Thymus (tissue), 11 donors: Measurements from ENCODE around the gene METTL8. TPM values are rescaled to one million over a fixed set of nuclear protein-coding genes. Genes with fewer than 3 reads are reported as not detected.
"Not testable (repeated sequence)": the region's sequence is repeated elsewhere in the genome, so short reads cannot be mapped to it uniquely, and the experiment has no call there.

Source experiments
- DNase-seq, 9 donors: peaks; one replicate each; pipeline ENCODE4 v3.0.0-alpha.2; 2013; ENCODE audit warnings: low spot score in 9 of 9, low read depth in 6 of 9, missing footprints in 1 of 9
- H3K27ac ChIP-seq, 2 donors: one replicate each; pipeline ENCODE4 v1.5.1; 2013; ENCODE audit warnings: control low read depth in 1 of 2, low read depth in 1 of 2, low read length in 1 of 2, mild to moderate bottlenecking in 1 of 2, moderate library complexity in 1 of 2
- H3K27me3 ChIP-seq, 2 donors: one replicate each; pipeline ENCODE4 v1.5.1; 2013; ENCODE audit warnings: low read length in 1 of 2; ENCODE audit not compliant: control insufficient read depth in 2 of 2, insufficient read depth in 1 of 2
- H3K36me3 ChIP-seq, 2 donors: one replicate each; pipeline ENCODE4 v1.5.1; 2013; ENCODE audit warnings: low read length in 1 of 2, mild to moderate bottlenecking in 1 of 2, moderate library complexity in 1 of 2; ENCODE audit not compliant: control insufficient read depth in 2 of 2, insufficient read depth in 2 of 2
- H3K4me1 ChIP-seq, 2 donors: one replicate each; pipeline ENCODE4 v1.5.1; 2013; ENCODE audit warnings: low read length in 2 of 2; ENCODE audit not compliant: control insufficient read depth in 2 of 2, insufficient read depth in 2 of 2
- H3K4me3 ChIP-seq, 2 donors: one replicate each; pipeline ENCODE4 v1.5.1; 2013; ENCODE audit warnings: low read length in 2 of 2, control low read depth in 1 of 2, mild to moderate bottlenecking in 1 of 2
- H3K9me3 ChIP-seq, 2 donors: one replicate each; pipeline ENCODE4 v1.5.1; 2013; ENCODE audit warnings: low read length in 1 of 2, mild to moderate bottlenecking in 1 of 2; ENCODE audit not compliant: control insufficient read depth in 2 of 2, insufficient read depth in 1 of 2
- WGBS: extraction: QIAGEN DNeasy Blood & Tissue Kit; methylation state at CpG from one replicate; pipeline ENCODE4 v1.1.7; 2013; 5-methylcytosine and 5-hydroxymethylcytosine counted together
- polyA plus RNA-seq: library from polyadenylated mRNA; stranded (reverse); fragments of 200-250 nt; gene quantifications from one replicate; pipeline ENCODE4 v1.2.3, GENCODE V29; 2013
- total RNA-seq: library from RNA; stranded (reverse); fragments of 120-200 nt; gene quantifications from one replicate; pipeline ENCODE4 v1.2.4, GENCODE V29; 2013
- donor health status: healthy.

The METTL8 gene
- total and polyA plus RNA-seq, 2 donors: 12.1 to 12.3 TPM

- Histone ChIP-seq H3K9me3 (peaks cover 0 to 10% of the 10 kb centered on the region in 2 donors), H3K36me3 (no peaks in the 10 kb centered on the region), H3K27ac (no peak overlapping the region), H3K4me3 (no peak overlapping the region), H3K27me3 (no peaks in the 10 kb centered on the region), H3K4me1 (peaks cover 0 to 5% of the 10 kb centered on the region in 2 donors)
- WGBS: 97% methylated on average over 7 of the region's 7 CpGs
- no peak for DNase-seq
Measured at GRCh38 chr2:171316755-171317337, 116.9 kb downstream of the METTL8 start.

GRCh38 chr2:171316220-171316619 is 117.6 kb downstream of the METTL8 start:
- 76% methylated on average over 2 of the region's 2 CpGs for WGBS
- Histone ChIP-seq H3K36me3 (no peaks in the 10 kb centered on the region), H3K27ac (no peak overlapping the region), H3K4me3 (no peak overlapping the region), H3K27me3 (no peaks in the 10 kb centered on the region), H3K4me1 (peaks cover 0 to 5% of the 10 kb centered on the region in 2 donors), H3K9me3 (peaks cover 0 to 10% of the 10 kb centered on the region in 2 donors)
- DNase-seq: no peak

GRCh38 chr2:171315781-171316180 is 118.0 kb downstream of the METTL8 start:
- H3K4me1 ChIP-seq: peaks cover 0 to 5% of the 10 kb centered on the region in 2 donors
- no peak overlapping the region for H3K4me3 ChIP-seq
- no peak for DNase-seq
- WGBS: 88% methylated on average over 3 of the region's 3 CpGs
- H3K36me3 ChIP-seq: no peaks in the 10 kb centered on the region
- peaks cover 0 to 10% of the 10 kb centered on the region in 2 donors for H3K9me3 ChIP-seq
- H3K27me3 ChIP-seq: no peaks in the 10 kb centered on the region
- no peak overlapping the region for H3K27ac ChIP-seq

- not testable (repeated sequence) for DNase-seq, H3K27me3 ChIP-seq
Measured at GRCh38 chr2:171312182-171312581, 121.6 kb downstream of the METTL8 start.

GRCh38 chr2:171311589-171311988 is 122.2 kb downstream of the METTL8 start:
- peaks cover 0 to 10% of the 10 kb centered on the region in 2 donors for H3K9me3 ChIP-seq
- not testable (repeated sequence) for H3K27me3 ChIP-seq, H3K4me1 ChIP-seq, DNase-seq, H3K36me3 ChIP-seq, H3K4me3 ChIP-seq, H3K27ac ChIP-seq
- 95% methylated on average over 1 of the region's 1 CpG for WGBS

More at GRCh38 chr2:171312182-171312581, 121.6 kb downstream of the METTL8 start:
- not testable (repeated sequence) for H3K4me1 ChIP-seq, H3K4me3 ChIP-seq, H3K36me3 ChIP-seq, H3K27ac ChIP-seq
- H3K9me3 ChIP-seq: peaks cover 0 to 10% of the 10 kb centered on the region in 2 donors
- 96% methylated on average over 3 of the region's 3 CpGs for WGBS

- DNase-seq: no peak
- WGBS: 96% methylated on average over 2 of the region's 2 CpGs
- H3K4me3 ChIP-seq: no peak overlapping the region
- peaks cover 0 to 10% of the 10 kb centered on the region in 2 donors for H3K9me3 ChIP-seq
- no peaks in the 10 kb centered on the region for H3K36me3 ChIP-seq
- H3K27ac ChIP-seq: no peak overlapping the region
- no peaks in the 10 kb centered on the region for H3K4me1 ChIP-seq
- H3K27me3 ChIP-seq: no peaks in the 10 kb centered on the region
Measured at GRCh38 chr2:171310889-171311288, 122.9 kb downstream of the METTL8 start.

GRCh38 chr2:171309455-171310286 is 124.1 kb downstream of the METTL8 start:
- H3K9me3 ChIP-seq: peaks cover 0 to 10% of the 10 kb centered on the region in 2 donors
- H3K36me3 ChIP-seq: no peaks in the 10 kb centered on the region
- H3K27me3 ChIP-seq: no peaks in the 10 kb centered on the region
- 98% methylated on average over 6 of the region's 6 CpGs for WGBS
- no peaks in the 10 kb centered on the region for H3K4me1 ChIP-seq
- no peak overlapping the region for H3K27ac ChIP-seq
- no peak overlapping the region for H3K4me3 ChIP-seq
- no peak for DNase-seq

GRCh38 chr2:171308280-171309054 is 125.3 kb downstream of the METTL8 start:
- no peak for DNase-seq
- H3K36me3 ChIP-seq: no peaks in the 10 kb centered on the region
- no peak overlapping the region for H3K27ac ChIP-seq
- over 99% methylated on average over 6 of the region's 6 CpGs for WGBS
- peaks cover 0 to 10% of the 10 kb centered on the region in 2 donors for H3K9me3 ChIP-seq
- no peaks in the 10 kb centered on the region for H3K4me1 ChIP-seq
- H3K4me3 ChIP-seq: no peak overlapping the region
- no peaks in the 10 kb centered on the region for H3K27me3 ChIP-seq

- DNase-seq: no peak
- no peak overlapping the region for H3K27ac ChIP-seq
- H3K36me3 ChIP-seq: no peaks in the 10 kb centered on the region
- 97% methylated on average over 4 of the region's 4 CpGs for WGBS
- H3K27me3 ChIP-seq: no peaks in the 10 kb centered on the region
- H3K4me1 ChIP-seq: no peaks in the 10 kb centered on the region
- H3K4me3 ChIP-seq: no peak overlapping the region
- peaks cover 0 to 6% of the 10 kb centered on the region in 2 donors for H3K9me3 ChIP-seq
Measured at GRCh38 chr2:171307560-171307959, 126.2 kb downstream of the METTL8 start.
